Activated T-cell treated with anti-CD3 and anti-CD28 coated beads, Interleukin-2, amount 50 U/mL, for 4 hours (primary cell): ENCODE data around the gene PPP2R2D. TPM values are rescaled to one million over a fixed set of nuclear protein-coding genes. Genes with fewer than 3 reads are reported as not detected.

Experiments
- ATAC-seq, 2 donors: fragments of 200-7000 bp; cut with Tn5 transposase; one replicate each; pipeline ENCODE4 v1.10.0; 2021
- DNase-seq: peaks from one replicate; pipeline ENCODE4 v3.0.0-alpha.2; 2020
- H3K27me3 Mint-ChIP-seq: one replicate; pipeline ENCODE4 v1.8.0; 2021; ENCODE audit warnings: low read depth, mixed read lengths
- H3K36me3 Mint-ChIP-seq: one replicate; pipeline ENCODE4 v1.8.0; 2022; ENCODE audit warnings: mixed read lengths; ENCODE audit not compliant: insufficient read depth
- H3K4me1 Mint-ChIP-seq: one replicate; pipeline ENCODE4 v1.8.0; 2021; ENCODE audit warnings: low read depth, mixed read lengths
- H3K4me3 Mint-ChIP-seq: one replicate; pipeline ENCODE4 v1.8.0; 2021; ENCODE audit warnings: mild to moderate bottlenecking, moderate library complexity, mixed read lengths
- H3K9me3 Mint-ChIP-seq: one replicate; pipeline ENCODE4 v1.8.0; 2021; ENCODE audit warnings: mixed read lengths
- total RNA-seq, 3 donors: library from RNA; stranded (reverse); gene quantifications; one replicate each; pipeline ENCODE4 v1.2.1, GENCODE V29; 2021

Gene PPP2R2D
- total RNA-seq, 3 donors from 2014 or later, result 22.6 to 25.7 (median 24.1) TPM

GRCh38 chr10:131961777-131962662, 61.2 kb downstream of the PPP2R2D start:
- Mint-ChIP-seq H3K36me3 (peaks cover 13% of the 10 kb centered on the region), H3K4me1 (peaks cover 26% of the 10 kb centered on the region), H3K27me3 (no peaks in the 10 kb centered on the region), H3K9me3 (no peaks in the 10 kb centered on the region), H3K4me3 (no peak overlapping the region)
- DNase-seq, result no peak
- ATAC-seq, result no peak

- H3K9me3 Mint-ChIP-seq, result no peaks in the 10 kb centered on the region
- H3K27me3 Mint-ChIP-seq, result no peaks in the 10 kb centered on the region
- peaks cover 23% of the 10 kb centered on the region for H3K4me1 Mint-ChIP-seq
- no peak for ATAC-seq
- peaks cover 4% of the 10 kb centered on the region for H3K36me3 Mint-ChIP-seq
- no peak overlapping the region for H3K4me3 Mint-ChIP-seq
- DNase-seq, result no peak
These were observed 62.5 kb downstream of the PPP2R2D start for GRCh38 chr10:131963350-131963749.

- ATAC-seq (no peak), DNase-seq (no peak)
- Mint-ChIP-seq H3K9me3 (no peaks in the 10 kb centered on the region), H3K36me3 (peaks cover 6% of the 10 kb centered on the region), H3K4me1 (peaks cover 23% of the 10 kb centered on the region), H3K27me3 (no peaks in the 10 kb centered on the region), H3K4me3 (no peak overlapping the region)
These were observed 63.0 kb downstream of the PPP2R2D start for GRCh38 chr10:131963811-131964210.

GRCh38 chr10:131964298-131964697, 63.5 kb downstream of the PPP2R2D start:
- ATAC-seq (no peak), DNase-seq (no peak)
- no peak overlapping the region for H3K4me3 Mint-ChIP-seq
- peaks cover 23% of the 10 kb centered on the region for H3K4me1 Mint-ChIP-seq
- H3K36me3 Mint-ChIP-seq, result peaks cover 10% of the 10 kb centered on the region
- no peaks in the 10 kb centered on the region for H3K9me3 Mint-ChIP-seq
- H3K27me3 Mint-ChIP-seq, result no peaks in the 10 kb centered on the region

- H3K4me3 Mint-ChIP-seq, result no peak overlapping the region
- no peaks in the 10 kb centered on the region for H3K9me3 Mint-ChIP-seq
- ATAC-seq, result no peak
- DNase-seq, result no peak
- peaks cover 27% of the 10 kb centered on the region for H3K36me3 Mint-ChIP-seq
- H3K4me1 Mint-ChIP-seq, result peaks cover 52% of the 10 kb centered on the region
- no peaks in the 10 kb centered on the region for H3K27me3 Mint-ChIP-seq
These were observed 68.1 kb downstream of the PPP2R2D start for GRCh38 chr10:131968949-131969348.

GRCh38 chr10:131970946-131971345, 70.1 kb downstream of the PPP2R2D start:
- Mint-ChIP-seq H3K4me1 (peaks cover 54% of the 10 kb centered on the region), H3K4me3 (no peak overlapping the region), H3K9me3 (no peaks in the 10 kb centered on the region), H3K27me3 (no peaks in the 10 kb centered on the region), H3K36me3 (peaks cover 23% of the 10 kb centered on the region)
- DNase-seq, result no peak
- ATAC-seq, result no peak

GRCh38 chr10:131971591-131971990, 70.8 kb downstream of the PPP2R2D start:
- DNase-seq, result no peak
- Mint-ChIP-seq H3K4me1 (peaks cover 60% of the 10 kb centered on the region), H3K27me3 (no peaks in the 10 kb centered on the region), H3K4me3 (peak overlapping the region; percentile 78), H3K9me3 (no peaks in the 10 kb centered on the region), H3K36me3 (peaks cover 23% of the 10 kb centered on the region)
- no peak for ATAC-seq

- peaks cover 63% of the 10 kb centered on the region for H3K4me1 Mint-ChIP-seq
- DNase-seq (no peak), ATAC-seq (peak; percentile 59 to 63)
- H3K36me3 Mint-ChIP-seq, result peaks cover 23% of the 10 kb centered on the region
- no peaks in the 10 kb centered on the region for H3K9me3 Mint-ChIP-seq
- H3K27me3 Mint-ChIP-seq, result no peaks in the 10 kb centered on the region
- peak overlapping the region; percentile 78 for H3K4me3 Mint-ChIP-seq
These were observed 71.8 kb downstream of the PPP2R2D start for GRCh38 chr10:131972474-131973071.

GRCh38 chr10:131973160-131973951, 72.5 kb downstream of the PPP2R2D start:
- ATAC-seq (peak; percentile 36 to 47), DNase-seq (no peak)
- H3K27me3 Mint-ChIP-seq, result no peaks in the 10 kb centered on the region
- peaks cover 23% of the 10 kb centered on the region for H3K36me3 Mint-ChIP-seq
- H3K4me1 Mint-ChIP-seq, result peaks cover 71% of the 10 kb centered on the region
- H3K9me3 Mint-ChIP-seq, result no peaks in the 10 kb centered on the region
- peak overlapping the region; percentile 78 for H3K4me3 Mint-ChIP-seq

- Mint-ChIP-seq H3K9me3 (no peaks in the 10 kb centered on the region), H3K36me3 (peaks cover 17% of the 10 kb centered on the region), H3K4me1 (peaks cover 76% of the 10 kb centered on the region), H3K27me3 (no peaks in the 10 kb centered on the region), H3K4me3 (no peak overlapping the region)
- no peak for ATAC-seq
- no peak for DNase-seq
These were observed 73.4 kb downstream of the PPP2R2D start for GRCh38 chr10:131974034-131974817.

- ATAC-seq, result no peak
- DNase-seq, result no peak
- Mint-ChIP-seq H3K27me3 (no peaks in the 10 kb centered on the region), H3K36me3 (peaks cover 15% of the 10 kb centered on the region), H3K4me3 (no peak overlapping the region), H3K9me3 (no peaks in the 10 kb centered on the region), H3K4me1 (peaks cover 84% of the 10 kb centered on the region)
These were observed 74.2 kb downstream of the PPP2R2D start for GRCh38 chr10:131975003-131975402.

- Mint-ChIP-seq H3K4me1 (peaks cover 80% of the 10 kb centered on the region), H3K4me3 (no peak overlapping the region), H3K36me3 (peaks cover 7% of the 10 kb centered on the region), H3K9me3 (no peaks in the 10 kb centered on the region), H3K27me3 (no peaks in the 10 kb centered on the region)
- no peak for ATAC-seq
- no peak for DNase-seq
These were observed 75.0 kb downstream of the PPP2R2D start for GRCh38 chr10:131975796-131976195.

- DNase-seq (no peak), ATAC-seq (no peak)
- H3K4me3 Mint-ChIP-seq, result no peak overlapping the region
- no peaks in the 10 kb centered on the region for H3K9me3 Mint-ChIP-seq
- no peaks in the 10 kb centered on the region for H3K27me3 Mint-ChIP-seq
- no peaks in the 10 kb centered on the region for H3K36me3 Mint-ChIP-seq
- H3K4me1 Mint-ChIP-seq, result peaks cover 73% of the 10 kb centered on the region
These were observed 76.7 kb downstream of the PPP2R2D start for GRCh38 chr10:131977323-131978096.
